BE2C (cell line): ENCODE data around the gene SOX8.
"Not testable (repeated sequence)": the region's sequence is repeated elsewhere in the genome, so short reads cannot be mapped to it uniquely, and the experiment has no call there.

ENCODE experiments used
- DNase-seq: peaks from one replicate; pipeline ENCODE4 v3.0.0-alpha.2; 2020
- H3K27me3 ChIP-seq: fragments of 250-450 bp; sonication (Bioruptor Pico); 2 replicates; pipeline ENCODE4 v1.5.1; 2020; ENCODE audit warnings: mild to moderate bottlenecking
- H3K36me3 ChIP-seq: fragments of 250-450 bp; sonication (Bioruptor Pico); 2 replicates; pipeline ENCODE4 v1.5.1; 2020; ENCODE audit warnings: mild to moderate bottlenecking
- H3K4me1 ChIP-seq: fragments of 250-450 bp; sonication (Bioruptor Pico); 2 replicates; pipeline ENCODE4 v1.5.1; 2020
- H3K4me3 ChIP-seq: 2 replicates; pipeline ENCODE4 v1.5.1; 2011; ENCODE audit warnings: low read depth, low read length
- H3K9me3 ChIP-seq: fragments of 250-450 bp; sonication (Bioruptor Pico); 2 replicates; pipeline ENCODE4 v1.5.1; 2020
- CTCF ChIP-seq: IDR thresholded peaks from 2 replicates; pipeline ENCODE4 v1.5.1; 2012; ENCODE audit warnings: mild to moderate bottlenecking, low read depth, low read length

SOX8 gene

GRCh38 chr16:1019231-1020090 lies 37.9 kb downstream of the SOX8 start:
- Histone ChIP-seq H3K9me3 (no peaks in the 10 kb centered on the region), H3K4me3 (peak overlapping the region; percentile 50), H3K36me3 (no peaks in the 10 kb centered on the region), H3K27me3 (peaks cover 39% of the 10 kb centered on the region), H3K4me1 (peaks cover 8% of the 10 kb centered on the region; the same call in 1 of the 2 replicates)
- peak; percentile 75 for DNase-seq
- TF ChIP-seq CTCF: no peak

GRCh38 chr16:1020091-1020399 lies 38.5 kb downstream of the SOX8 start:
- peak overlapping the region; percentile 50; the same call in 1 of the 2 replicates for H3K4me3 ChIP-seq
- no peaks in the 10 kb centered on the region for H3K9me3 ChIP-seq
- no peak for DNase-seq
- peaks cover 39% of the 10 kb centered on the region for H3K27me3 ChIP-seq
- TF ChIP-seq CTCF: no peak
- peaks cover 8% of the 10 kb centered on the region; the same call in 1 of the 2 replicates for H3K4me1 ChIP-seq
- H3K36me3 ChIP-seq: no peaks in the 10 kb centered on the region

GRCh38 chr16:1020591-1020990 lies 39.0 kb downstream of the SOX8 start:
- Histone ChIP-seq H3K36me3 (no peaks in the 10 kb centered on the region), H3K27me3 (peaks cover 39% of the 10 kb centered on the region), H3K4me1 (peaks cover 8% of the 10 kb centered on the region; the same call in 1 of the 2 replicates), H3K4me3 (no peak overlapping the region), H3K9me3 (no peaks in the 10 kb centered on the region)
- no peak for DNase-seq
- no peak for TF ChIP-seq CTCF

- no peak for DNase-seq
- TF ChIP-seq CTCF: no peak
- peaks cover 40% of the 10 kb centered on the region for H3K27me3 ChIP-seq
- H3K9me3 ChIP-seq: no peaks in the 10 kb centered on the region
- no peak overlapping the region for H3K4me3 ChIP-seq
- peaks cover 8% of the 10 kb centered on the region; the same call in 1 of the 2 replicates for H3K4me1 ChIP-seq
- H3K36me3 ChIP-seq: no peaks in the 10 kb centered on the region
Measured at GRCh38 chr16:1021553-1022160, 40.1 kb downstream of the SOX8 start.

GRCh38 chr16:1022466-1022865 lies 40.9 kb downstream of the SOX8 start:
- no peak for TF ChIP-seq CTCF
- Histone ChIP-seq H3K4me3 (no peak overlapping the region), H3K9me3 (no peaks in the 10 kb centered on the region), H3K4me1 (peaks cover 8% of the 10 kb centered on the region; the same call in 1 of the 2 replicates), H3K27me3 (peaks cover 47% of the 10 kb centered on the region), H3K36me3 (no peaks in the 10 kb centered on the region)
- no peak for DNase-seq

- Histone ChIP-seq H3K36me3 (no peaks in the 10 kb centered on the region), H3K4me1 (peaks cover 11% of the 10 kb centered on the region), H3K27me3 (peaks cover 50% of the 10 kb centered on the region), H3K9me3 (no peaks in the 10 kb centered on the region), H3K4me3 (no peak overlapping the region)
- DNase-seq: no peak
- TF ChIP-seq CTCF: no peak
Measured at GRCh38 chr16:1024138-1024537, 42.6 kb downstream of the SOX8 start.

GRCh38 chr16:1025183-1025809 lies 43.7 kb downstream of the SOX8 start:
- not testable (repeated sequence) for H3K4me1 ChIP-seq, H3K9me3 ChIP-seq, H3K4me3 ChIP-seq, DNase-seq, H3K36me3 ChIP-seq
- peaks cover 48% of the 10 kb centered on the region for H3K27me3 ChIP-seq
